Measurements from ENCODE around the gene FOXN3.

Gene FOXN3

DNA sequence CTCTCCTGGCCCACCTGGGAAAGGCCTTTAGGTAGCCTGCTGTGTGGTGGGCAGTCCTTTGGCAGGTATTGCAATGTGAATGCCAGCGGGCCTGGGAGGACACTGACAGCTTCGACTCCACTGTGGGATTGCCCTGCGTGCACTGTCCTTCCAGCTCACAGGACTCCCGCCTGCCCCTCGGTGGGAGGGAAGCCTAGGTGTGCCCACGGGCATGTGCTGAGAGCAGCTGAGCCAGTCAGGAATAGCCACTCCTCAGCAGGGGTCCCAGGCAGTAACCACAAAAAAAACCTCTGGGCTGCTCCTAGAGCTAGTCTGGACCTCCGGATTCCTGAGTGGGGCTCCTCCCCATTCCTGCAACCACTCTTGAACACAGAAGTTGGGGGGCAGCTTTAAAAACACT is 278.2 kb downstream of the FOXN3 start:
- Histone ChIP-seq H3K4me3 (ENCODE audit: low read depth, low read length) (no peak overlapping the region), H2BK5ac (ENCODE audit: low read depth, low read length, poor library complexity) (no peak overlapping the region), H3K4me1 (ENCODE audit: control insufficient read depth in 1 of 2, insufficient read depth in 2 of 2, low read length in 2 of 2) (no peaks in the 10 kb centered on the region), H2BK120ac (ENCODE audit: insufficient read depth, low read length, poor library complexity) (no peak overlapping the region), H3K23ac (ENCODE audit: low read length) (no peak overlapping the region), H3K27me3 (ENCODE audit: insufficient read depth, low read length) (no peaks in the 10 kb centered on the region), H3K27ac (ENCODE audit: low read depth, low read length) (no peak overlapping the region), H2AK5ac (ENCODE audit: low read length) (no peak overlapping the region), H3K9ac (ENCODE audit: low read length) (no peak overlapping the region), H3K79me1 (ENCODE audit: low read length) (no peaks in the 10 kb centered on the region), H2AFZ (ENCODE audit: insufficient read depth, low read length, poor library complexity) (no peak overlapping the region), H3K18ac (ENCODE audit: low read length) (no peak overlapping the region), H3K9me3 (ENCODE audit: insufficient read depth, low read depth, low read length) (peaks cover 4% of the 10 kb centered on the region), H3K79me2 (ENCODE audit: control insufficient read depth, insufficient read depth, low read length, poor library complexity) (no peaks in the 10 kb centered on the region), H3K36me3 (ENCODE audit: control insufficient read depth in 1 of 2, insufficient read depth in 2 of 2, low read length in 2 of 2) (no peaks in the 10 kb centered on the region), H4K12ac (ENCODE audit: low read depth, low read length) (no peak overlapping the region), H4K91ac (ENCODE audit: low read depth, low read length) (no peak overlapping the region), H3K14ac (ENCODE audit: low read length) (no peak overlapping the region), H3K4me2 (ENCODE audit: low read length) (no peak overlapping the region), H4K8ac (ENCODE audit: low read depth, low read length) (no peak overlapping the region), H3K4ac (ENCODE audit: low read depth, low read length) (no peak overlapping the region), H2BK12ac (ENCODE audit: low read length) (no peak overlapping the region)
- WGBS (ENCODE audit: extremely low coverage, insufficient coverage, insufficient read length), result no CpG with 5 or more reads among the region's 7 CpGs
- DNase-seq, result no peak

DNA sequence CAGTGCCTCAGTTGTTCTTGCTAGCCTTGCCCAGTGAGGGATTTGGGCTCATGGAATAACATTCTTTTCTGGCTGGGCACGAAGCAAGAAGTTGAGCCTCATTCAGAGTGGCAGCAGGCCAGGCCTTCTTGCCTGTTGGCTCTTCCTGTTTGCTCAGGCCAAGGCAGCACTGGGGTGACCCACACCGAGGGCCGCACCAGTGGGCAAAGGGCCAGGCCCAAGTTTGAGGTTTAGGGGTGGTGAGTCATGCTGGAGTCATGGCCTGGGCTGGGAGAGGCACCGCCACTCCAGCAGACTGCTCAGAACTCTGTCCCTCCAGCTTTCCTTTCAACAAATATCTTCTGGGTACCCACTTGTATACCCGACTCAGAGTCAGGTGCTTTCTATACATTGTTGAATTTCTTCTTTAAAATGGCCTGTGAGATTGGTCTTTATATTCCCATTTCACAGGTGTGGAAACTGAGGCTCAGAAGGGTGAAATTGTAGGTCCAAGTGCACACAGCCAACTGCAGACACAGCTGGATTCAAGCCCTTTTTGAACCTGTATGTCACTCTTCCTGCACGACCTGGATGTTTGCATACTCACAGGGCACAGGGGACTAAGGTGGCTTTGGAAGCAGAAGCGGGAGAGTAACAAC is 279.4 kb downstream of the FOXN3 start:
- H3K18ac ChIP-seq (ENCODE audit: low read length), result no peak overlapping the region
- no peak overlapping the region for H2AK5ac ChIP-seq (ENCODE audit: low read length)
- no peak overlapping the region for H3K4me2 ChIP-seq (ENCODE audit: low read length)
- no peak overlapping the region for H3K4ac ChIP-seq (ENCODE audit: low read depth, low read length)
- H2BK5ac ChIP-seq (ENCODE audit: low read depth, low read length, poor library complexity), result no peak overlapping the region
- peak; percentile 1 to 18 for DNase-seq
- H3K79me1 ChIP-seq (ENCODE audit: low read length), result no peaks in the 10 kb centered on the region
- no CpG with 5 or more reads among the region's 7 CpGs for WGBS (ENCODE audit: extremely low coverage, insufficient coverage, insufficient read length)
- no peak overlapping the region for H4K8ac ChIP-seq (ENCODE audit: low read depth, low read length)
- no peak overlapping the region for H4K12ac ChIP-seq (ENCODE audit: low read depth, low read length)
- H3K79me2 ChIP-seq (ENCODE audit: control insufficient read depth, insufficient read depth, low read length, poor library complexity), result no peaks in the 10 kb centered on the region
- no peak overlapping the region for H3K23ac ChIP-seq (ENCODE audit: low read length)
- no peak overlapping the region for H2BK120ac ChIP-seq (ENCODE audit: insufficient read depth, low read length, poor library complexity)
- no peaks in the 10 kb centered on the region for H3K36me3 ChIP-seq (ENCODE audit: control insufficient read depth in 1 of 2, insufficient read depth in 2 of 2, low read length in 2 of 2)
- H3K4me3 ChIP-seq (ENCODE audit: low read depth, low read length), result no peak overlapping the region
- H2BK12ac ChIP-seq (ENCODE audit: low read length), result no peak overlapping the region
- H3K9me3 ChIP-seq (ENCODE audit: insufficient read depth, low read depth, low read length), result peaks cover 4% of the 10 kb centered on the region
- no peak overlapping the region for H3K27ac ChIP-seq (ENCODE audit: low read depth, low read length)
- no peak overlapping the region for H3K14ac ChIP-seq (ENCODE audit: low read length)
- no peak overlapping the region for H3K9ac ChIP-seq (ENCODE audit: low read length)
- no peak overlapping the region for H4K91ac ChIP-seq (ENCODE audit: low read depth, low read length)
- no peaks in the 10 kb centered on the region for H3K4me1 ChIP-seq (ENCODE audit: control insufficient read depth in 1 of 2, insufficient read depth in 2 of 2, low read length in 2 of 2)
- H2AFZ ChIP-seq (ENCODE audit: insufficient read depth, low read length, poor library complexity), result no peak overlapping the region
- H3K27me3 ChIP-seq (ENCODE audit: insufficient read depth, low read length), result no peaks in the 10 kb centered on the region

DNA sequence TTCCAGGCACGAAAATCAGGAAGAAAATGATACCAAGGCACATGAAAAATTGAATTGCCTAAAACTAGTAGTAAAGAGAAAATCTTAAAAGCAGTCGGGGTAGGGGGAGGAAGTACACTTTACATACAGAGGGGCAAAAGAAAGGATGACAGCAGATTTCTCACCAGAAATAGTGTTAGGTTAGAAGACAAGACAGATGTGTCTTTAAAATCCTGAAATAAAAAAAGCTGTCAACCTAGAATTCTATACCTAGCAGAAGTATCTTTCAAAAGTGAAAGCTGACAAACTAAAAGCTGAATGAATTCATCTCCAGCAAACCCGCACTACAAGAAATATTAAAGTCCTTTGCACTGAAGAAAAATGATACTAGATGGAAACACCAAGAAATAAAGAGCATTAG is 280.4 kb downstream of the FOXN3 start:
- no peak overlapping the region for H3K27ac ChIP-seq (ENCODE audit: low read depth, low read length)
- no peaks in the 10 kb centered on the region for H3K27me3 ChIP-seq (ENCODE audit: insufficient read depth, low read length)
- DNase-seq, result no peak
- H3K14ac ChIP-seq (ENCODE audit: low read length), result no peak overlapping the region
- H3K79me2 ChIP-seq (ENCODE audit: control insufficient read depth, insufficient read depth, low read length, poor library complexity), result no peaks in the 10 kb centered on the region
- H2AFZ ChIP-seq (ENCODE audit: insufficient read depth, low read length, poor library complexity), result no peak overlapping the region
- no peak overlapping the region for H2BK5ac ChIP-seq (ENCODE audit: low read depth, low read length, poor library complexity)
- no peak overlapping the region for H3K4me2 ChIP-seq (ENCODE audit: low read length)
- no peak overlapping the region for H3K4me3 ChIP-seq (ENCODE audit: low read depth, low read length)
- no peaks in the 10 kb centered on the region for H3K79me1 ChIP-seq (ENCODE audit: low read length)
- no peaks in the 10 kb centered on the region for H3K36me3 ChIP-seq (ENCODE audit: control insufficient read depth in 1 of 2, insufficient read depth in 2 of 2, low read length in 2 of 2)
- H4K91ac ChIP-seq (ENCODE audit: low read depth, low read length), result no peak overlapping the region
- no peak overlapping the region for H3K4ac ChIP-seq (ENCODE audit: low read depth, low read length)
- no peak overlapping the region for H3K18ac ChIP-seq (ENCODE audit: low read length)
- H3K9ac ChIP-seq (ENCODE audit: low read length), result no peak overlapping the region
- no peaks in the 10 kb centered on the region for H3K4me1 ChIP-seq (ENCODE audit: control insufficient read depth in 1 of 2, insufficient read depth in 2 of 2, low read length in 2 of 2)
- peaks cover 4% of the 10 kb centered on the region for H3K9me3 ChIP-seq (ENCODE audit: insufficient read depth, low read depth, low read length)
- H2BK120ac ChIP-seq (ENCODE audit: insufficient read depth, low read length, poor library complexity), result no peak overlapping the region
- WGBS (ENCODE audit: extremely low coverage, insufficient coverage, insufficient read length), result no CpG with 5 or more reads among the region's 3 CpGs
- H4K8ac ChIP-seq (ENCODE audit: low read depth, low read length), result no peak overlapping the region
- H3K23ac ChIP-seq (ENCODE audit: low read length), result no peak overlapping the region
- no peak overlapping the region for H4K12ac ChIP-seq (ENCODE audit: low read depth, low read length)
- no peak overlapping the region for H2AK5ac ChIP-seq (ENCODE audit: low read length)
- no peak overlapping the region for H2BK12ac ChIP-seq (ENCODE audit: low read length)

DNA sequence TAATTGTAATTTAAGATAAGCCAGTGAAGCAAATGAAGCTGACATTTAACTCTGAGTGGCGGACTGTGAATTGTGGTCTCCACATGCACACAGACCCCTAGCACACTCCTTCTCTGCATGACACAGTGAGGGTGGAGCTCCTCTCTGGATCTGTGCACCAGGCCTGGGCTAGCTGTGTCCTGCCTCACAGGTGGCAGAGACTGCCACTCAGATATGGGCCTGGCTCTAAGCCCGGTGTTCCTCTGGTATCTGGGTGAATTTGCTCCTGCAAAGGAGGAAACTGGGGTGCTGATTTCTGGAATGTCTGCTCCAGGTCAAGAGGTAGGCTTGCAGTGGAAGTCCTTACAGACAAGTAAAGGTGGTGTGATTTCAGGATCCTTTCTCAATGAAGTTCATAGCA is 282.4 kb downstream of the FOXN3 start:
- no peak overlapping the region for H3K4me3 ChIP-seq (ENCODE audit: low read depth, low read length)
- no peak overlapping the region for H3K4me2 ChIP-seq (ENCODE audit: low read length)
- H3K14ac ChIP-seq (ENCODE audit: low read length), result no peak overlapping the region
- no peak overlapping the region for H4K8ac ChIP-seq (ENCODE audit: low read depth, low read length)
- H3K9me3 ChIP-seq (ENCODE audit: insufficient read depth, low read depth, low read length), result peaks cover 4% of the 10 kb centered on the region
- H2AK5ac ChIP-seq (ENCODE audit: low read length), result no peak overlapping the region
- no peaks in the 10 kb centered on the region for H3K79me1 ChIP-seq (ENCODE audit: low read length)
- DNase-seq, result no peak
- H4K91ac ChIP-seq (ENCODE audit: low read depth, low read length), result no peak overlapping the region
- H3K79me2 ChIP-seq (ENCODE audit: control insufficient read depth, insufficient read depth, low read length, poor library complexity), result no peaks in the 10 kb centered on the region
- H3K9ac ChIP-seq (ENCODE audit: low read length), result no peak overlapping the region
- H2BK120ac ChIP-seq (ENCODE audit: insufficient read depth, low read length, poor library complexity), result no peak overlapping the region
- no peak overlapping the region for H2BK12ac ChIP-seq (ENCODE audit: low read length)
- no peak overlapping the region for H2BK5ac ChIP-seq (ENCODE audit: low read depth, low read length, poor library complexity)
- H3K23ac ChIP-seq (ENCODE audit: low read length), result no peak overlapping the region
- H4K12ac ChIP-seq (ENCODE audit: low read depth, low read length), result no peak overlapping the region
- H2AFZ ChIP-seq (ENCODE audit: insufficient read depth, low read length, poor library complexity), result no peak overlapping the region
- no peaks in the 10 kb centered on the region for H3K4me1 ChIP-seq (ENCODE audit: control insufficient read depth in 1 of 2, insufficient read depth in 2 of 2, low read length in 2 of 2)
- no peaks in the 10 kb centered on the region for H3K36me3 ChIP-seq (ENCODE audit: control insufficient read depth in 1 of 2, insufficient read depth in 2 of 2, low read length in 2 of 2)
- no CpG with 5 or more reads among the region's 2 CpGs for WGBS (ENCODE audit: extremely low coverage, insufficient coverage, insufficient read length)
- no peaks in the 10 kb centered on the region for H3K27me3 ChIP-seq (ENCODE audit: insufficient read depth, low read length)
- H3K27ac ChIP-seq (ENCODE audit: low read depth, low read length), result no peak overlapping the region
- no peak overlapping the region for H3K4ac ChIP-seq (ENCODE audit: low read depth, low read length)
- H3K18ac ChIP-seq (ENCODE audit: low read length), result no peak overlapping the region
